HT1080 (cell line): Measurements from ENCODE around the gene CENPK. TPM values are rescaled to one million over a fixed set of nuclear protein-coding genes. Genes with fewer than 3 reads are reported as not detected.

Source experiments
- small RNA-seq: library from RNA; depleted of rRNA; stranded (forward); fragments of <200 nt; gene quantifications from one replicate; pipeline ENCODE3, GENCODE V24; 2014
- total RNA-seq: library from RNA; depleted of rRNA; stranded (reverse); fragments of >200 nt; shearing (Covaris generic); gene quantifications from 2 replicates; pipeline ENCODE4 v1.2.3, GENCODE V29; 2014; rRNA removed

The CENPK gene
- total RNA-seq, 1 experiment from 2014 or later: 41.3 TPM

Small RNA genes within 50 kb of the gene (small RNA-seq; reads per million reads assigned to genes)
- not detected for gene RNU6-540P

Other genes starting within 250 kb of the CENPK start
- 30.1 and 31.8 TPM in 2 replicates for gene ADAMTS6, start 81.2 kb downstream of the CENPK start, total RNA-seq
- gene PPWD1, start 128 bp upstream of the CENPK start, total RNA-seq: 18.7 and 20.3 TPM in 2 replicates
- gene TRIM23, start 61.2 kb upstream of the CENPK start, total RNA-seq: 13.8 and 14.0 TPM in 2 replicates
- 4.5 and 4.6 TPM in 2 replicates for gene SHLD3, start 61.9 kb upstream of the CENPK start, total RNA-seq
- gene TRAPPC13, start 61.9 kb upstream of the CENPK start, total RNA-seq: 14.6 and 19.7 TPM in 2 replicates
- gene SGTB, start 158.9 kb upstream of the CENPK start, total RNA-seq: 5.2 and 6.4 TPM in 2 replicates
- gene NLN, start 159.0 kb upstream of the CENPK start, total RNA-seq: 31.9 and 33.2 TPM in 2 replicates